GM12872 (cell line): ENCODE measurements around the gene OR1N2.

Experiments used
- CTCF ChIP-seq: IDR thresholded peaks from 3 replicates; pipeline ENCODE4 v1.5.1; 2011; ENCODE audit warnings: low read depth, mild to moderate bottlenecking, low read length, moderate library complexity; ENCODE audit not compliant: insufficient read depth

OR1N2 gene

GRCh38 chr9:122552812-122553211 lies at the start of gene OR1N2:
OR1N2 (plus strand) TSS chr9:122553112; CDS start chr9:122553212, 100 bp downstream.
- no peak for TF ChIP-seq CTCF

GRCh38 chr9:122506964-122507363 lies 45.9 kb upstream of the OR1N2 start:
- TF ChIP-seq CTCF, result no peak

DNA sequence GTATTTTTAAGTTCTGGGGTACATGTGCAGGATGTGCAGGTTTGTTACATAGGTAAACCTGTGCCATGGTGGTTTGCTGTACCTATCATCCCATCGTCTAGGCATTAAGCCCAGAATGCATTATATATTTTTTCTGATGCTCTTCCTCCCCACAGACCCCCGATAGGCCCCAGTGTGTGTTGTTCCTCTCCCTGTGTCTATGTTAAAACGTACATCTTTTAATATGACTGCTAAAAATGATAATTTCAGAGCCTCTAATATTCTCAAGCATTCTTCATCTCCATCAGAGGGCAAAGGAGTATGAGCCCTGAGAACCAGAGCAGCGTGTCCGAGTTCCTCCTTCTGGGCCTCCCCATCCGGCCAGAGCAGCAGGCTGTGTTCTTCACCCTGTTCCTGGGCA lies 42.4 kb upstream of the OR1N2 start, which contains the start of gene OR1J2:
OR1J2 (plus strand) TSS at position 301 of the 400 bp plus-strand sequence; CDS start at position 301, 0 bp downstream.
- no peak for TF ChIP-seq CTCF

DNA sequence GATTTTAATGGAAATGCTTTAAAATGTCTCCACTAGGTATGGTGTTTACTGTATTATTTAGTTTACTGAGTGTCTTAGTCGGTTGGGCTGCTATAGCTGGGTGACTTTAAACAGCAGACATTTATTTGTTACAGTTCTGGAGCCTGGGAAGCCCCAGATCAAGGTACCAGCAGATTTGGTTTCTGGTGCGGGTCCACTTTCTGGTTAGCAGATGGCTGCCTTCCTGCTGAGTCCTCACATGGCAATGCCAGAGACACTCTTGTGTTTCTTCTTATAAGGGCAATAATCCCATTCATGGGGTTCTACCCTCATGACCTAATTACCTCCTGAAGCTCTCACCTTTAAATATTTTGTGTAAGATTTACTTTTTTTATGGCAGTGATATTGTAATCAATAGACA lies 34.7 kb upstream of the OR1N2 start:
- no peak for TF ChIP-seq CTCF

DNA sequence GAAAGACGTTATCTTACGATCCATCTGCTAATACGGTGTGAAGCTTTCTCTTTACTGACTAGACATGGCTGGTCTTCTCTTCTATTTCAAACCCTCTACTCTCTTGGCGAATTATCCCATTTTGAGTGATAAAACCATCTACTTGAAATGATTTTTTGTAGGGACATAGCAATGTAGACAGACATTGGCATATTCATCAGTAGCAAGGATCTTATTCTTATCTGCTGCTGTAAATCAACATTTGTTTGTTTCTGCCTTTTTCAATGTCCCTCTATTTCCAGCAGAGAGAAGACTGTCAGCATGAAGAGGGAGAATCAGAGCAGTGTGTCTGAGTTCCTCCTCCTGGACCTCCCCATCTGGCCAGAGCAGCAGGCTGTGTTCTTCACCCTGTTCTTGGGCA lies 34.1 kb upstream of the OR1N2 start, which contains the start of gene OR1J4:
OR1J4 (plus strand) TSS at position 301 of the 400 bp plus-strand sequence; CDS start at position 301, 0 bp downstream.
- no peak for TF ChIP-seq CTCF

- TF ChIP-seq CTCF, result no peak
Measured at GRCh38 chr9:122519376-122519775, 33.5 kb upstream of the OR1N2 start.

GRCh38 chr9:122526602-122527001 lies 26.3 kb upstream of the OR1N2 start:
- TF ChIP-seq CTCF, result no peak
